ENCODE results near the gene OR6C2.
"Not testable (repeated sequence)": the region's sequence is repeated elsewhere in the genome, so short reads cannot be mapped to it uniquely, and the experiment has no call there.

GRCh38 chr12:55479136-55479535 is 35.3 kb downstream of the OR6C2 start:
- TF ChIP-seq, protein P1, sequence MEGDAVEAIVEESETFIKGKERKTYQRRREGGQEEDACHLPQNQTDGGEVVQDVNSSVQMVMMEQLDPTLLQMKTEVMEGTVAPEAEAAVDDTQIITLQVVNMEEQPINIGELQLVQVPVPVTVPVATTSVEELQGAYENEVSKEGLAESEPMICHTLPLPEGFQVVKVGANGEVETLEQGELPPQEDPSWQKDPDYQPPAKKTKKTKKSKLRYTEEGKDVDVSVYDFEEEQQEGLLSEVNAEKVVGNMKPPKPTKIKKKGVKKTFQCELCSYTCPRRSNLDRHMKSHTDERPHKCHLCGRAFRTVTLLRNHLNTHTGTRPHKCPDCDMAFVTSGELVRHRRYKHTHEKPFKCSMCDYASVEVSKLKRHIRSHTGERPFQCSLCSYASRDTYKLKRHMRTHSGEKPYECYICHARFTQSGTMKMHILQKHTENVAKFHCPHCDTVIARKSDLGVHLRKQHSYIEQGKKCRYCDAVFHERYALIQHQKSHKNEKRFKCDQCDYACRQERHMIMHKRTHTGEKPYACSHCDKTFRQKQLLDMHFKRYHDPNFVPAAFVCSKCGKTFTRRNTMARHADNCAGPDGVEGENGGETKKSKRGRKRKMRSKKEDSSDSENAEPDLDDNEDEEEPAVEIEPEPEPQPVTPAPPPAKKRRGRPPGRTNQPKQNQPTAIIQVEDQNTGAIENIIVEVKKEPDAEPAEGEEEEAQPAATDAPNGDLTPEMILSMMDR (IDR thresholded peaks at IDR 0.05; ENCODE audit: insufficient read depth, low read length): not testable (repeated sequence)
- TF ChIP-seq POLR2AphosphoS5 (IDR thresholded peaks at IDR 0.05; ENCODE audit: low read depth); GABPA (IDR thresholded peaks at IDR 0.05; ENCODE audit: low read depth); SPI1 (IDR thresholded peaks at IDR 0.05; ENCODE audit: borderline replicate concordance, low read depth): not testable (repeated sequence)
- TF ChIP-seq, protein P2, sequence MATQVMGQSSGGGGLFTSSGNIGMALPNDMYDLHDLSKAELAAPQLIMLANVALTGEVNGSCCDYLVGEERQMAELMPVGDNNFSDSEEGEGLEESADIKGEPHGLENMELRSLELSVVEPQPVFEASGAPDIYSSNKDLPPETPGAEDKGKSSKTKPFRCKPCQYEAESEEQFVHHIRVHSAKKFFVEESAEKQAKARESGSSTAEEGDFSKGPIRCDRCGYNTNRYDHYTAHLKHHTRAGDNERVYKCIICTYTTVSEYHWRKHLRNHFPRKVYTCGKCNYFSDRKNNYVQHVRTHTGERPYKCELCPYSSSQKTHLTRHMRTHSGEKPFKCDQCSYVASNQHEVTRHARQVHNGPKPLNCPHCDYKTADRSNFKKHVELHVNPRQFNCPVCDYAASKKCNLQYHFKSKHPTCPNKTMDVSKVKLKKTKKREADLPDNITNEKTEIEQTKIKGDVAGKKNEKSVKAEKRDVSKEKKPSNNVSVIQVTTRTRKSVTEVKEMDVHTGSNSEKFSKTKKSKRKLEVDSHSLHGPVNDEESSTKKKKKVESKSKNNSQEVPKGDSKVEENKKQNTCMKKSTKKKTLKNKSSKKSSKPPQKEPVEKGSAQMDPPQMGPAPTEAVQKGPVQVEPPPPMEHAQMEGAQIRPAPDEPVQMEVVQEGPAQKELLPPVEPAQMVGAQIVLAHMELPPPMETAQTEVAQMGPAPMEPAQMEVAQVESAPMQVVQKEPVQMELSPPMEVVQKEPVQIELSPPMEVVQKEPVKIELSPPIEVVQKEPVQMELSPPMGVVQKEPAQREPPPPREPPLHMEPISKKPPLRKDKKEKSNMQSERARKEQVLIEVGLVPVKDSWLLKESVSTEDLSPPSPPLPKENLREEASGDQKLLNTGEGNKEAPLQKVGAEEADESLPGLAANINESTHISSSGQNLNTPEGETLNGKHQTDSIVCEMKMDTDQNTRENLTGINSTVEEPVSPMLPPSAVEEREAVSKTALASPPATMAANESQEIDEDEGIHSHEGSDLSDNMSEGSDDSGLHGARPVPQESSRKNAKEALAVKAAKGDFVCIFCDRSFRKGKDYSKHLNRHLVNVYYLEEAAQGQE (IDR thresholded peaks at IDR 0.05; ENCODE audit: insufficient replicate concordance, low read depth): not testable (repeated sequence)
